PC-3 (cell line): ENCODE results near the gene EDNRB. TPM values are rescaled to one million over a fixed set of nuclear protein-coding genes. Genes with fewer than 3 reads are reported as not detected.
"Not testable (repeated sequence)": the region's sequence is repeated elsewhere in the genome, so short reads cannot be mapped to it uniquely, and the experiment has no call there.

Experiments
- ATAC-seq: fragments of 200-7000 bp; cut with Tn5 transposase; 2 replicates; pipeline ENCODE4 v1.9.1; 2020; ENCODE audit warnings: mild to moderate bottlenecking, moderate library complexity
- BruUV-seq: library from RNA; stranded (reverse); fragments of 400-500 nt; replicated peaks from 2 replicates; lab custom pipeline; 2021; lab: Mats Ljungman, UMichigan
- CTCF ChIA-PET: fragments of 300-600 bp; sonication (Branson Sonifier 250); formaldehyde crosslinking; loops from one replicate; lab custom pipeline; 2022; ENCODE audit warnings: antibody characterized with exemption; lab: Charles Lee
- POLR2A ChIA-PET: fragments of 300-600 bp; sonication (Branson Sonifier 250); formaldehyde crosslinking; loops from one replicate; lab custom pipeline; 2022; ENCODE audit warnings: antibody characterized with exemption; ENCODE audit not compliant: unreplicated experiment; lab: Charles Lee
- DNase-seq: peaks from one replicate; pipeline ENCODE4 v3.0.0-alpha.2; 2015
- H2AFZ ChIP-seq: fragments of 300-600 bp; sonication (generic); 2 replicates; pipeline ENCODE4 v1.6.0; 2016; ENCODE audit warnings: antibody characterized with exemption, low read length
- H3F3A ChIP-seq: fragments of 300-600 bp; sonication (generic); one replicate; pipeline ENCODE4 v1.6.0; 2017; ENCODE audit warnings: antibody characterized with exemption, low read length, control low read depth, mild to moderate bottlenecking; ENCODE audit not compliant: unreplicated experiment
- H3K27ac ChIP-seq: fragments of 300-600 bp; sonication (generic); 2 replicates; pipeline ENCODE4 v1.5.1; 2016; ENCODE audit warnings: mild to moderate bottlenecking, low read length
- H3K27me3 ChIP-seq: fragments of 300-600 bp; sonication (generic); 2 replicates; pipeline ENCODE4 v1.6.1; 2016; ENCODE audit warnings: low read length, mixed read lengths
- H3K36me3 ChIP-seq: fragments of 300-600 bp; sonication (generic); 2 replicates; pipeline ENCODE4 v1.6.1; 2016; ENCODE audit warnings: low read depth, mixed run types, low read length, mixed read lengths
- H3K4me1 ChIP-seq: fragments of 300-600 bp; sonication (generic); 2 replicates; pipeline ENCODE4 v1.5.1; 2016; ENCODE audit warnings: low read length; ENCODE audit not compliant: insufficient read depth
- H3K4me2 ChIP-seq: fragments of 300-600 bp; sonication (generic); 2 replicates; pipeline ENCODE4 v1.6.0; 2016; ENCODE audit warnings: low read length
- H3K4me3 ChIP-seq: fragments of 300-600 bp; sonication (generic); 2 replicates; pipeline ENCODE4 v1.5.1; 2016; ENCODE audit warnings: mild to moderate bottlenecking, low read length, mixed read lengths
- H3K79me2 ChIP-seq: fragments of 300-600 bp; sonication (generic); 2 replicates; pipeline ENCODE4 v1.6.1; 2017; ENCODE audit warnings: low read length, mixed read lengths
- H3K9ac ChIP-seq: fragments of 300-600 bp; sonication (generic); 2 replicates; pipeline ENCODE4 v1.6.0; 2016; ENCODE audit warnings: mild to moderate bottlenecking, low read length
- H3K9me2 ChIP-seq: fragments of 300-600 bp; sonication (generic); replicated peaks from 2 replicates; pipeline ENCODE4 v1.6.1; 2016; ENCODE audit warnings: mixed run types, low read length, mixed read lengths
- H3K9me3 ChIP-seq: fragments of 300-600 bp; sonication (generic); 2 replicates; pipeline ENCODE4 v1.6.1; 2016; ENCODE audit warnings: low read length, mixed read lengths
- H4K20me1 ChIP-seq: fragments of 300-600 bp; sonication (generic); 2 replicates; pipeline ENCODE4 v1.6.1; 2016; ENCODE audit warnings: low read length, mixed read lengths
- EZH2 ChIP-seq: fragments of 300-600 bp; sonication (generic); IDR thresholded peaks from one replicate; pipeline ENCODE4 v1.6.1; 2017; ENCODE audit warnings: antibody characterized with exemption, mild to moderate bottlenecking, low read length; ENCODE audit not compliant: unreplicated experiment
- EZH2phosphoT487 ChIP-seq: fragments of 300-600 bp; sonication (generic); IDR thresholded peaks from 2 replicates; pipeline ENCODE4 v1.6.1; 2018; ENCODE audit warnings: mild to moderate bottlenecking, antibody characterized with exemption, low read length, borderline replicate concordance
- intact Hi-C: fragments of 100-400 bp; cut with micrococcal nuclease; formaldehyde crosslinking; loops from 2 replicates; pipeline ENCODE4 v1.9.0; 2023
- total RNA-seq: library from RNA; depleted of rRNA; stranded (reverse); fragments of >200 nt; gene quantifications from 2 replicates; pipeline ENCODE4 v1.2.3, GENCODE V29; 2014
- TF ChIP-seq, protein P1 (sequence below): fragments of 300-600 bp; sonication (generic); conservative IDR thresholded peaks from 2 replicates; pipeline ENCODE4 v1.5.1; 2017; ENCODE audit warnings: antibody characterized with exemption, low read depth, mild to moderate bottlenecking, low read length

The EDNRB gene
- total RNA-seq, 1 experiment from 2014 or later = not detected

GRCh38 chr13:77952276-77952675 lies 33.6 kb upstream of the EDNRB start:
- no TSS peak for BruUV-seq
- no peaks in the 10 kb centered on the region for H3K9me2 ChIP-seq
- no peaks in the 10 kb centered on the region for H3K27me3 ChIP-seq
- no peaks in the 10 kb centered on the region for H3K79me2 ChIP-seq
- no peaks in the 10 kb centered on the region for H3K36me3 ChIP-seq
- POLR2A ChIA-PET = no interaction called here
- no peak overlapping the region for H3K9ac ChIP-seq
- H3K4me1 ChIP-seq = no peaks in the 10 kb centered on the region
- no peak overlapping the region for H3K27ac ChIP-seq
- intact Hi-C loops = no loop called here
- no peak overlapping the region for H3K4me3 ChIP-seq
- no peaks in the 10 kb centered on the region for H4K20me1 ChIP-seq
- ATAC-seq (no peak), DNase-seq (no peak)
- H3K9me3 ChIP-seq = no peaks in the 10 kb centered on the region
- no peak overlapping the region for H2AFZ ChIP-seq
- no peaks in the 10 kb centered on the region for H3F3A ChIP-seq
- CTCF ChIA-PET = no interaction called here
- TF ChIP-seq, protein P1, sequence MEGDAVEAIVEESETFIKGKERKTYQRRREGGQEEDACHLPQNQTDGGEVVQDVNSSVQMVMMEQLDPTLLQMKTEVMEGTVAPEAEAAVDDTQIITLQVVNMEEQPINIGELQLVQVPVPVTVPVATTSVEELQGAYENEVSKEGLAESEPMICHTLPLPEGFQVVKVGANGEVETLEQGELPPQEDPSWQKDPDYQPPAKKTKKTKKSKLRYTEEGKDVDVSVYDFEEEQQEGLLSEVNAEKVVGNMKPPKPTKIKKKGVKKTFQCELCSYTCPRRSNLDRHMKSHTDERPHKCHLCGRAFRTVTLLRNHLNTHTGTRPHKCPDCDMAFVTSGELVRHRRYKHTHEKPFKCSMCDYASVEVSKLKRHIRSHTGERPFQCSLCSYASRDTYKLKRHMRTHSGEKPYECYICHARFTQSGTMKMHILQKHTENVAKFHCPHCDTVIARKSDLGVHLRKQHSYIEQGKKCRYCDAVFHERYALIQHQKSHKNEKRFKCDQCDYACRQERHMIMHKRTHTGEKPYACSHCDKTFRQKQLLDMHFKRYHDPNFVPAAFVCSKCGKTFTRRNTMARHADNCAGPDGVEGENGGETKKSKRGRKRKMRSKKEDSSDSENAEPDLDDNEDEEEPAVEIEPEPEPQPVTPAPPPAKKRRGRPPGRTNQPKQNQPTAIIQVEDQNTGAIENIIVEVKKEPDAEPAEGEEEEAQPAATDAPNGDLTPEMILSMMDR = no peak
- TF ChIP-seq EZH2phosphoT487 = no peak
- no peak for TF ChIP-seq EZH2
- H3K4me2 ChIP-seq = no peak overlapping the region

- Histone ChIP-seq H3K4me3 (no peak overlapping the region), H3K36me3 (no peaks in the 10 kb centered on the region), H3K9me3 (no peaks in the 10 kb centered on the region), H3K9ac (no peak overlapping the region), H3K27ac (no peak overlapping the region), H3K27me3 (no peaks in the 10 kb centered on the region), H4K20me1 (no peaks in the 10 kb centered on the region), H2AFZ (no peak overlapping the region), H3F3A (no peaks in the 10 kb centered on the region), H3K4me1 (no peaks in the 10 kb centered on the region), H3K9me2 (no peaks in the 10 kb centered on the region), H3K79me2 (no peaks in the 10 kb centered on the region), H3K4me2 (no peak overlapping the region)
- intact Hi-C loops = no loop called here
- DNase-seq (no peak), ATAC-seq (no peak)
- BruUV-seq = no TSS peak
- ChIA-PET CTCF (no interaction called here), POLR2A (no interaction called here)
- no peak for TF ChIP-seq EZH2
- no peak for TF ChIP-seq EZH2phosphoT487
- TF ChIP-seq, protein P1 = no peak
Measured at GRCh38 chr13:77946522-77946921, 27.9 kb upstream of the EDNRB start.

GRCh38 chr13:77935063-77935462 lies 16.4 kb upstream of the EDNRB start:
- H4K20me1 ChIP-seq, BruUV-seq, CTCF ChIA-PET, H3K27me3 ChIP-seq, H3K4me1 ChIP-seq, H3K79me2 ChIP-seq, H3F3A ChIP-seq, H3K27ac ChIP-seq, intact Hi-C loops, H3K4me3 ChIP-seq, ATAC-seq, H3K9me2 ChIP-seq, H2AFZ ChIP-seq, DNase-seq, H3K9me3 ChIP-seq, H3K4me2 ChIP-seq, POLR2A ChIA-PET, H3K36me3 ChIP-seq, H3K9ac ChIP-seq: not testable (repeated sequence)
